H9 (cell line): Measurements from ENCODE around the gene STON2. TPM values are rescaled to one million over a fixed set of nuclear protein-coding genes. Genes with fewer than 3 reads are reported as not detected.

Experiments used
- DNase-seq: peaks from one replicate; pipeline ENCODE4 v3.0.0-alpha.2; 2017
- H2AFZ ChIP-seq: one replicate; pipeline ENCODE4 v1.6.1; 2013; ENCODE audit warnings: mild to moderate bottlenecking, low read length, control low read depth, moderate library complexity
- H2AK5ac ChIP-seq: 2 replicates; pipeline ENCODE4 v1.6.1; 2013; ENCODE audit warnings: low read length, control low read depth, mixed read lengths; ENCODE audit not compliant: insufficient read length
- H2BK120ac ChIP-seq: one replicate; pipeline ENCODE4 v1.6.1; 2013; ENCODE audit warnings: low read depth, mild to moderate bottlenecking, low read length, control low read depth, inconsistent platforms; ENCODE audit not compliant: poor library complexity, severe bottlenecking
- H2BK12ac ChIP-seq: 2 replicates; pipeline ENCODE4 v1.6.1; 2013; ENCODE audit warnings: low read length, control low read depth, mixed read lengths, low read depth; ENCODE audit not compliant: insufficient read length
- H2BK15ac ChIP-seq: 2 replicates; pipeline ENCODE4 v1.6.1; 2013; ENCODE audit warnings: low read depth, low read length, control low read depth
- H2BK20ac ChIP-seq: one replicate; pipeline ENCODE4 v1.6.1; 2013; ENCODE audit warnings: low read depth, mild to moderate bottlenecking, low read length, control low read depth, inconsistent platforms; ENCODE audit not compliant: poor library complexity, severe bottlenecking
- H2BK5ac ChIP-seq: 2 replicates; pipeline ENCODE4 v1.6.1; 2013; ENCODE audit warnings: low read length, control low read depth, mixed read lengths; ENCODE audit not compliant: insufficient read length
- H3K14ac ChIP-seq: 2 replicates; pipeline ENCODE4 v1.6.1; 2013; ENCODE audit warnings: low read length, control low read depth; ENCODE audit not compliant: insufficient read depth
- H3K18ac ChIP-seq: 2 replicates; pipeline ENCODE4 v1.6.1; 2013; ENCODE audit warnings: low read depth, mild to moderate bottlenecking, mixed read lengths, low read length, control low read depth; ENCODE audit not compliant: insufficient read length
- H3K23ac ChIP-seq: 2 replicates; pipeline ENCODE4 v1.6.1; 2013; ENCODE audit warnings: low read length, control low read depth, mixed read lengths, low read depth; ENCODE audit not compliant: insufficient read length
- H3K23me2 ChIP-seq: 2 replicates; pipeline ENCODE4 v1.6.1; 2013; ENCODE audit warnings: low read depth, mild to moderate bottlenecking, mixed read lengths, low read length, control low read depth; ENCODE audit not compliant: insufficient read length, poor library complexity, severe bottlenecking
- H3K27ac ChIP-seq: 2 replicates; pipeline ENCODE4 v1.5.1; 2013; ENCODE audit warnings: low read length, control low read depth, mixed read lengths, low read depth; ENCODE audit not compliant: insufficient read length
- H3K27me3 ChIP-seq: 2 replicates; pipeline ENCODE4 v1.6.1; 2013; ENCODE audit warnings: low read length, control low read depth, inconsistent platforms; ENCODE audit not compliant: insufficient read depth
- H3K4ac ChIP-seq: 2 replicates; pipeline ENCODE4 v1.6.1; 2013; ENCODE audit warnings: low read depth, mild to moderate bottlenecking, control low read depth, inconsistent platforms, low read length, moderate library complexity
- H3K4me1 ChIP-seq: 2 replicates; pipeline ENCODE4 v1.6.1; 2013; ENCODE audit warnings: low read length, control low read depth, inconsistent platforms; ENCODE audit not compliant: insufficient read depth
- H3K4me2 ChIP-seq: 2 replicates; pipeline ENCODE4 v1.6.1; 2013; ENCODE audit warnings: low read length, control low read depth, mixed read lengths; ENCODE audit not compliant: insufficient read length, insufficient read depth
- H3K56ac ChIP-seq: 2 replicates; pipeline ENCODE4 v1.6.1; 2013; ENCODE audit warnings: low read depth, mild to moderate bottlenecking, mixed read lengths, low read length, control low read depth; ENCODE audit not compliant: insufficient read length
- H3K79me1 ChIP-seq: 2 replicates; pipeline ENCODE4 v1.6.1; 2013; ENCODE audit warnings: low read depth, mild to moderate bottlenecking, moderate library complexity, low read length, control low read depth, inconsistent platforms; ENCODE audit not compliant: insufficient read depth, poor library complexity, severe bottlenecking
- H3K79me2 ChIP-seq: 2 replicates; pipeline ENCODE4 v1.6.1; 2013; ENCODE audit warnings: low read length, control low read depth, inconsistent platforms; ENCODE audit not compliant: insufficient read depth
- H3K9ac ChIP-seq: 2 replicates; pipeline ENCODE4 v1.6.1; 2013; ENCODE audit warnings: low read length, control low read depth, mixed read lengths; ENCODE audit not compliant: insufficient read length; ENCODE audit errors: extremely low read depth
- H3K9me3 ChIP-seq: one replicate; pipeline ENCODE4 v1.6.1; 2013; ENCODE audit warnings: low read depth, low read length, inconsistent platforms; ENCODE audit not compliant: control insufficient read depth
- H3T11ph ChIP-seq: one replicate; pipeline ENCODE4 v1.6.1; 2013; ENCODE audit warnings: mild to moderate bottlenecking, low read length, control low read depth, inconsistent platforms
- H4K20me1 ChIP-seq: one replicate; pipeline ENCODE4 v1.6.1; 2013; ENCODE audit not compliant: control insufficient read depth, insufficient read length, insufficient read depth
- H4K5ac ChIP-seq: 2 replicates; pipeline ENCODE4 v1.6.1; 2013; ENCODE audit warnings: low read depth, mild to moderate bottlenecking, mixed read lengths, low read length, control low read depth; ENCODE audit not compliant: insufficient read length
- H4K8ac ChIP-seq: replicated peaks from 2 replicates; pipeline ENCODE4 v1.6.1; 2013; ENCODE audit warnings: low read length, control low read depth, mixed read lengths, low read depth; ENCODE audit not compliant: insufficient read length
- H4K91ac ChIP-seq: 2 replicates; pipeline ENCODE4 v1.6.1; 2013; ENCODE audit warnings: low read depth, mild to moderate bottlenecking, moderate library complexity, mixed read lengths, low read length, control low read depth; ENCODE audit not compliant: insufficient read length
- H3K27ac Mint-ChIP-seq, 3 experiments: 2 replicates in 2 of 3; 3 replicates in 1 of 3; pipeline ENCODE4 v1.8.0; 2020 to 2021; ENCODE audit warnings: mixed read lengths in 3 of 3, mild to moderate bottlenecking in 1 of 3, moderate library complexity in 1 of 3
- H3K27me3 Mint-ChIP-seq: 2 replicates; pipeline ENCODE4 v1.8.0; 2021; ENCODE audit warnings: low read depth, mild to moderate bottlenecking, moderate library complexity, mixed read lengths
- H3K36me3 Mint-ChIP-seq, 3 experiments: 2 replicates in 2 of 3; 3 replicates in 1 of 3; pipeline ENCODE4 v1.8.0; 2020 to 2021; ENCODE audit warnings: low read depth in 3 of 3, mixed read lengths in 3 of 3; ENCODE audit not compliant: insufficient read depth in 1 of 3
- H3K4me1 Mint-ChIP-seq, 2 experiments: 2 replicates each; pipeline ENCODE4 v1.8.0; 2020; ENCODE audit warnings: mixed read lengths in 2 of 2
- H3K4me3 Mint-ChIP-seq, 2 experiments: 2 replicates in 1 of 2; 3 replicates in 1 of 2; pipeline ENCODE4 v1.8.0; 2020 to 2021; ENCODE audit warnings: mild to moderate bottlenecking in 2 of 2, mixed read lengths in 2 of 2, moderate library complexity in 1 of 2
- H3K9me3 Mint-ChIP-seq, 2 experiments: 2 replicates in 1 of 2; 3 replicates in 1 of 2; pipeline ENCODE4 v1.8.0; 2020; ENCODE audit warnings: mild to moderate bottlenecking in 2 of 2, mixed read lengths in 2 of 2, moderate library complexity in 1 of 2
- CTCF ChIP-seq: fragments of 200-600 bp; sonication (generic); conservative IDR thresholded peaks from 3 replicates; pipeline ENCODE4 v1.8.0; 2021; ENCODE audit warnings: antibody characterized with exemption, mild to moderate bottlenecking
- WGBS: extraction: QIAGEN DNeasy Blood & Tissue Kit; methylation state at CpG from one replicate; pipeline ENCODE4 v1.1.7; 2013; ENCODE audit warnings: missing lambda C conversion rate, low lambda C conversion rate, mixed read lengths; ENCODE audit not compliant: insufficient read length; ENCODE audit errors: extremely low coverage; 5-methylcytosine and 5-hydroxymethylcytosine counted together
- total RNA-seq: library from RNA; stranded (reverse); gene quantifications from 2 replicates; pipeline ENCODE4 v1.2.1, GENCODE V29; 2021

Gene STON2
- total RNA-seq, 1 experiment from 2014 or later, result 62.9 TPM

GRCh38 chr14:81324011-81324410, 76.1 kb downstream of the STON2 start:
- peaks cover 7% of the 10 kb centered on the region for H3K79me1 ChIP-seq
- no peaks in the 10 kb centered on the region for H4K20me1 ChIP-seq
- H3K9me3 Mint-ChIP-seq, result peaks cover 1 to 3% of the 10 kb centered on the region in 2 experiments; a peak in 2 of 5 replicates
- peak overlapping the region; percentile 22 for H3K27ac ChIP-seq
- no peaks in the 10 kb centered on the region for H3K9me3 ChIP-seq
- WGBS, result no CpG with 5 or more reads among the region's 11 CpGs
- H2BK5ac ChIP-seq, result no peak overlapping the region
- no peak overlapping the region for H2AK5ac ChIP-seq
- peaks cover 0 to 9% (median 9%) of the 10 kb centered on the region in 3 experiments for H3K36me3 Mint-ChIP-seq
- no peak overlapping the region for H2BK12ac ChIP-seq
- TF ChIP-seq CTCF, result no peak
- peak overlapping the region; percentile 67 for H2BK120ac ChIP-seq
- no peak overlapping the region for H2BK20ac ChIP-seq
- peaks cover 52 to 53% of the 10 kb centered on the region in 2 experiments for H3K4me1 Mint-ChIP-seq
- H3K14ac ChIP-seq, result no peak overlapping the region
- no peak overlapping the region for H3K4ac ChIP-seq
- no peaks in the 10 kb centered on the region for H3K27me3 Mint-ChIP-seq
- H3K27me3 ChIP-seq, result no peaks in the 10 kb centered on the region
- no peak overlapping the region for H4K91ac ChIP-seq
- H3K27ac Mint-ChIP-seq, result peak overlapping the region; percentile 56 to 71 (median 66); a peak in 6 of 7 replicates
- H3K23ac ChIP-seq, result no peak overlapping the region
- H3K18ac ChIP-seq, result peak overlapping the region; percentile 30
- no peak overlapping the region for H4K5ac ChIP-seq
- no peak overlapping the region for H3T11ph ChIP-seq
- peak overlapping the region; percentile 45 for H2AFZ ChIP-seq
- H3K4me1 ChIP-seq, result peaks cover 14% of the 10 kb centered on the region
- no peak overlapping the region for H2BK15ac ChIP-seq
- peaks cover 4% of the 10 kb centered on the region for H3K23me2 ChIP-seq
- no peak overlapping the region for H4K8ac ChIP-seq
- peak overlapping the region; percentile 55 for H3K4me2 ChIP-seq
- no peaks in the 10 kb centered on the region for H3K79me2 ChIP-seq
- peak overlapping the region; percentile 58 to 62 for H3K4me3 Mint-ChIP-seq
- no peak overlapping the region for H3K56ac ChIP-seq
- peak; percentile 79 for DNase-seq
- no peak overlapping the region for H3K9ac ChIP-seq
